Raji (cell line): Measurements from ENCODE around the gene CLDN14.

ENCODE experiments used
- POLR2A ChIP-seq: IDR thresholded peaks from 2 replicates; pipeline ENCODE4 v1.6.1; 2011; ENCODE audit warnings: low read depth, low read length, control low read depth; ENCODE audit not compliant: insufficient read depth

The CLDN14 gene

GRCh38 chr21:36508948-36509347 is 29.0 kb upstream of the CLDN14 start:
- no peak for TF ChIP-seq POLR2A

- no peak for TF ChIP-seq POLR2A
These were observed 27.6 kb upstream of the CLDN14 start for GRCh38 chr21:36507397-36508018.

GRCh38 chr21:36506482-36506881 is 26.6 kb upstream of the CLDN14 start:
- TF ChIP-seq POLR2A, result no peak

- TF ChIP-seq POLR2A, result no peak
These were observed 24.4 kb upstream of the CLDN14 start for GRCh38 chr21:36504067-36505058.

- no peak for TF ChIP-seq POLR2A
These were observed 22.4 kb upstream of the CLDN14 start for GRCh38 chr21:36502365-36502764.

- TF ChIP-seq POLR2A, result no peak
These were observed 21.6 kb upstream of the CLDN14 start for GRCh38 chr21:36501589-36501892.

GRCh38 chr21:36499578-36500471 is 19.9 kb upstream of the CLDN14 start:
- no peak for TF ChIP-seq POLR2A

- no peak for TF ChIP-seq POLR2A
These were observed 14.6 kb upstream of the CLDN14 start for GRCh38 chr21:36494557-36494956.

GRCh38 chr21:36491209-36491910 is 11.4 kb upstream of the CLDN14 start:
- TF ChIP-seq POLR2A, result no peak

GRCh38 chr21:36489776-36490165 is 9.8 kb upstream of the CLDN14 start:
- TF ChIP-seq POLR2A, result no peak

- no peak for TF ChIP-seq POLR2A
These were observed 9.3 kb upstream of the CLDN14 start for GRCh38 chr21:36489103-36489775.

GRCh38 chr21:36487641-36488307 is 7.9 kb upstream of the CLDN14 start:
- no peak for TF ChIP-seq POLR2A

GRCh38 chr21:36486246-36486645 is 6.3 kb upstream of the CLDN14 start:
- TF ChIP-seq POLR2A, result no peak

GRCh38 chr21:36485476-36485875 is 5.6 kb upstream of the CLDN14 start:
- TF ChIP-seq POLR2A, result no peak

GRCh38 chr21:36483095-36483494 is 3.2 kb upstream of the CLDN14 start:
- no peak for TF ChIP-seq POLR2A
